ENCODE results near the gene FNTB. TPM values are rescaled to one million over a fixed set of nuclear protein-coding genes. Genes with fewer than 3 reads are reported as not detected.

Gene FNTB
- total RNA-seq, 1 experiment from 2014 or later, result 28.1 TPM

GRCh38 chr14:65103150-65103760 lies 116.6 kb downstream of the FNTB start:
- ChIA-PET POLR2A (ENCODE audit: unreplicated experiment) (interaction anchor here (0.6 to 0.7 kb wide), 2 partner anchors 58 to 496 kb away, joined by 4 read pairs; no protein-coding TSS in a partner anchor), CTCF (interaction anchor here (0.7 to 0.8 kb wide), 2 partner anchors 452 to 721 kb away, joined by 3 to 16 read pairs; no protein-coding TSS in a partner anchor)
- Histone ChIP-seq H3K27ac (ENCODE audit: low read length) (peak overlapping the region; percentile 57), H3K4me1 (ENCODE audit: insufficient read depth, low read length) (peaks cover 21% of the 10 kb centered on the region), H3K4me2 (ENCODE audit: low read length) (peak overlapping the region; percentile 87), H4K20me1 (ENCODE audit: low read length) (0 out of 2 replicates have a peak, but pooled peaks cover 1% of the 10 kb centered on the region), H3K9ac (ENCODE audit: low read length) (peak overlapping the region; percentile 75), H3F3A (ENCODE audit: low read length, unreplicated experiment) (no peaks in the 10 kb centered on the region), H3K36me3 (ENCODE audit: low read depth, low read length) (peaks cover 7% of the 10 kb centered on the region; the same call in 1 of the 2 replicates), H3K4me3 (ENCODE audit: low read length) (peak overlapping the region; percentile 82), H3K27me3 (ENCODE audit: low read length) (no peaks in the 10 kb centered on the region), H2AFZ (ENCODE audit: low read length) (peak overlapping the region; percentile 94), H3K79me2 (ENCODE audit: low read length) (peaks cover 34% of the 10 kb centered on the region), H3K9me2 (replicated peaks; ENCODE audit: low read length) (no peaks in the 10 kb centered on the region), H3K9me3 (ENCODE audit: low read length) (no peaks in the 10 kb centered on the region)
- BruUV-seq (replicated peaks), result TSS peak; percentile 90
- peak; percentile 2 for ATAC-seq
- TF ChIP-seq CTCF (conservative IDR thresholded peaks at IDR 0.05; ENCODE audit: low read depth, low read length) (peak; percentile 50), EZH2 (IDR thresholded peaks at IDR 0.05; ENCODE audit: low read length, unreplicated experiment) (no peak), EZH2phosphoT487 (IDR thresholded peaks at IDR 0.05; ENCODE audit: borderline replicate concordance, low read length) (no peak)
- intact Hi-C loops (cut with micrococcal nuclease), result loop anchor here (2.0 to 5.0 kb wide), 2 partner anchors 28 to 116 kb away; partner anchors contain the start of gene FNTB
- DNase-seq, result peak; percentile 29

- H3K27me3 ChIP-seq (ENCODE audit: low read length), result no peaks in the 10 kb centered on the region
- H3K36me3 ChIP-seq (ENCODE audit: low read depth, low read length), result no peaks in the 10 kb centered on the region
- no peaks in the 10 kb centered on the region for H4K20me1 ChIP-seq (ENCODE audit: low read length)
- ChIA-PET CTCF (interaction anchor here (0.6 kb wide), 1 partner anchor 1299 kb away, joined by 4 read pairs; no protein-coding TSS in a partner anchor), POLR2A (ENCODE audit: unreplicated experiment) (no interaction called here)
- TF ChIP-seq EZH2 (IDR thresholded peaks at IDR 0.05; ENCODE audit: low read length, unreplicated experiment) (no peak), CTCF (conservative IDR thresholded peaks at IDR 0.05; ENCODE audit: low read depth, low read length) (no peak), EZH2phosphoT487 (IDR thresholded peaks at IDR 0.05; ENCODE audit: borderline replicate concordance, low read length) (no peak)
- H3K79me2 ChIP-seq (ENCODE audit: low read length), result peaks cover 21% of the 10 kb centered on the region
- no peak overlapping the region for H3K9ac ChIP-seq (ENCODE audit: low read length)
- ATAC-seq, result no peak
- no peaks in the 10 kb centered on the region for H3F3A ChIP-seq (ENCODE audit: low read length, unreplicated experiment)
- H3K27ac ChIP-seq (ENCODE audit: low read length), result no peak overlapping the region
- H3K9me2 ChIP-seq (replicated peaks; ENCODE audit: low read length), result no peaks in the 10 kb centered on the region
- H3K4me3 ChIP-seq (ENCODE audit: low read length), result no peak overlapping the region
- H2AFZ ChIP-seq (ENCODE audit: low read length), result no peak overlapping the region
- intact Hi-C loops (cut with micrococcal nuclease), result loop anchor here (5.0 kb wide), 1 partner anchor 117 kb away; the partner anchor contains the start of gene FNTB
- BruUV-seq (replicated peaks), result no TSS peak
- no peak for DNase-seq
- peaks cover 16% of the 10 kb centered on the region for H3K4me1 ChIP-seq (ENCODE audit: insufficient read depth, low read length)
- H3K4me2 ChIP-seq (ENCODE audit: low read length), result no peak overlapping the region
- no peaks in the 10 kb centered on the region for H3K9me3 ChIP-seq (ENCODE audit: low read length)
These were observed 118.1 kb downstream of the FNTB start for GRCh38 chr14:65104791-65105190.

GRCh38 chr14:65106316-65106715 lies 119.6 kb downstream of the FNTB start:
- DNase-seq (no peak), ATAC-seq (no peak)
- H3K4me2 ChIP-seq (ENCODE audit: low read length), result no peak overlapping the region
- POLR2A ChIA-PET (ENCODE audit: unreplicated experiment), result interaction anchor here (0.7 kb wide), 1 partner anchor 382 kb away, joined by 12 read pairs; no protein-coding TSS in a partner anchor
- no peaks in the 10 kb centered on the region for H3F3A ChIP-seq (ENCODE audit: low read length, unreplicated experiment)
- H3K79me2 ChIP-seq (ENCODE audit: low read length), result peaks cover 7% of the 10 kb centered on the region
- no peaks in the 10 kb centered on the region for H3K9me3 ChIP-seq (ENCODE audit: low read length)
- no peak overlapping the region for H2AFZ ChIP-seq (ENCODE audit: low read length)
- no peak overlapping the region for H3K27ac ChIP-seq (ENCODE audit: low read length)
- peaks cover 6% of the 10 kb centered on the region for H3K4me1 ChIP-seq (ENCODE audit: insufficient read depth, low read length)
- TF ChIP-seq EZH2 (IDR thresholded peaks at IDR 0.05; ENCODE audit: low read length, unreplicated experiment) (no peak), CTCF (conservative IDR thresholded peaks at IDR 0.05; ENCODE audit: low read depth, low read length) (no peak), EZH2phosphoT487 (IDR thresholded peaks at IDR 0.05; ENCODE audit: borderline replicate concordance, low read length) (no peak)
- no peaks in the 10 kb centered on the region for H3K36me3 ChIP-seq (ENCODE audit: low read depth, low read length)
- intact Hi-C loops (cut with micrococcal nuclease), result no loop called here
- H4K20me1 ChIP-seq (ENCODE audit: low read length), result no peaks in the 10 kb centered on the region
- CTCF ChIA-PET, result no interaction called here
- H3K4me3 ChIP-seq (ENCODE audit: low read length), result no peak overlapping the region
- H3K9ac ChIP-seq (ENCODE audit: low read length), result no peak overlapping the region
- no peaks in the 10 kb centered on the region for H3K9me2 ChIP-seq (replicated peaks; ENCODE audit: low read length)
- H3K27me3 ChIP-seq (ENCODE audit: low read length), result no peaks in the 10 kb centered on the region
- no TSS peak for BruUV-seq (replicated peaks)

Measured in PC-3 (cell line).